ENCODE measurements around the gene MRPS23. TPM values are rescaled to one million over a fixed set of nuclear protein-coding genes. Genes with fewer than 3 reads are reported as not detected.

Gene MRPS23
- total RNA-seq, 4 donors from 2014 or later = 0.37 to 11.1 (median 6.5) TPM

DNA sequence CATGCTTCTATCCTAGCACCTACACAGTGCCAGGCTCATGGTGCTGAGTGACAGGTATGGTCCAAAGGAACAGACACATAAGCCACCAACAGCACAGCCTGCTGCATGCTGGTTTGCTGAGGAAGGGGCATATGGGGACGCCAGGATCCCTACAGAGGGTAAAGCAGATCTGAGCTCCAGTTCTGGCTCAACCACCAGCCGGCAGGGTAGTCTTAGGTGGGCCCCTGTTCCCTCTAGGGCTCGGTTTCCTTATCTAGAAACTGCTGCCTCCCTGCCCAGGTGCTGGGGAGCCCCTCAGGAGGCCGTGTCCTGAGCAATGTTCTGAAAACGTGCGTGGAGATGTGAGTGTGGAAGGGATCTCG, 24.2 kb upstream of the MRPS23 start:
- TF ChIP-seq EP300 (IDR thresholded peaks at IDR 0.05; ENCODE audit: low read depth) (no peak), POLR2AphosphoS5 (IDR thresholded peaks at IDR 0.05) (no peak), POLR2A (IDR thresholded peaks at IDR 0.05) (no peak)
- TF ChIP-seq, protein P1, sequence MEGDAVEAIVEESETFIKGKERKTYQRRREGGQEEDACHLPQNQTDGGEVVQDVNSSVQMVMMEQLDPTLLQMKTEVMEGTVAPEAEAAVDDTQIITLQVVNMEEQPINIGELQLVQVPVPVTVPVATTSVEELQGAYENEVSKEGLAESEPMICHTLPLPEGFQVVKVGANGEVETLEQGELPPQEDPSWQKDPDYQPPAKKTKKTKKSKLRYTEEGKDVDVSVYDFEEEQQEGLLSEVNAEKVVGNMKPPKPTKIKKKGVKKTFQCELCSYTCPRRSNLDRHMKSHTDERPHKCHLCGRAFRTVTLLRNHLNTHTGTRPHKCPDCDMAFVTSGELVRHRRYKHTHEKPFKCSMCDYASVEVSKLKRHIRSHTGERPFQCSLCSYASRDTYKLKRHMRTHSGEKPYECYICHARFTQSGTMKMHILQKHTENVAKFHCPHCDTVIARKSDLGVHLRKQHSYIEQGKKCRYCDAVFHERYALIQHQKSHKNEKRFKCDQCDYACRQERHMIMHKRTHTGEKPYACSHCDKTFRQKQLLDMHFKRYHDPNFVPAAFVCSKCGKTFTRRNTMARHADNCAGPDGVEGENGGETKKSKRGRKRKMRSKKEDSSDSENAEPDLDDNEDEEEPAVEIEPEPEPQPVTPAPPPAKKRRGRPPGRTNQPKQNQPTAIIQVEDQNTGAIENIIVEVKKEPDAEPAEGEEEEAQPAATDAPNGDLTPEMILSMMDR (IDR thresholded peaks at IDR 0.05) = no peak

DNA sequence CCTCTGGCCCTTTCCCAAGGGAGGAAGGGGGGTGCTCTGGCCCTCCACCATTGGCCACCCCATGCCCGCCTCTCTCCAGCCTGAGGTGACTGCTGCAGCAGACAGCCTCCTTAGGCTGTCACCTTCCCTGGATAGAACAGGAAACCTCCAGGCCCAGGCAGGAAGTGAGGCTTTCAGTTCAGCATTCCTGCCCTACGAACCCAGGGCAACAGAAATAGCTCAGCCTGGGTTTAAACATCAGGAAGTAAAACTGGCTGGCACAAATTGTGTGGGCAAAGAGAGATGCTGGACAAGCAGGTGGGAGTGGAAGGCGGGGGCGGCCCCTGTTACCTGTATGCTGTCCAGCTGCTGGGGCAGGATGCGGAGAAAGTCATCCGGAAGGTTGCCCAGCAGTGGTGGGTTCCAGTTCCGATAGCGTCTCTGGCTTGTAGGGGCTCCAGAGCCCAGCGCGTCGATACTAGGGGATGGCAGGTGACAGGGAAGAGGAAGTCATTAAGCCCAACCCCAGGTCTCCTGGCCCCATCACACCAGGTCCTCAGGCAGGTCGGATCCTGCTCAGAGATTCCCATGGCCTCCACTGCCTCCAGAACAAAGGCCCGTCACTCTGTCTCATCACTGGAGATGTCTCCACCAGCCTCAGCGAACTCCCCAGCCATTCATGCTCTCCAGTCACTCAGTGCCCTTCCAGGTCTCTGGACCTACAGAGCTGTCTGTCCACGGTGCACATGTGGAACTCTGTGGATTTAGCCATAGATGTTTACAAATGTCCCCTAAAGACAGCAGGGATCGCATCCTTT, 23.6 kb upstream of the MRPS23 start:
- in situ Hi-C loops (cut with MboI; ENCODE audit: low pct_ligation_motif_present in 1 of 4, low pct_unique_long_range_greater_than_20kb in 1 of 4, low sequenced_read_pairs in 3 of 4) (loop anchor here in 2 of 4 donors (25.0 kb wide), 2 partner anchors 214 to 239 kb away; partner anchors contain the start of gene DYNLL2 (in 1 of the 2)), intact Hi-C loops (cut with DNase I; ENCODE audit: low total_unique reads) (no loop called here)
- TF ChIP-seq, protein P1 (IDR thresholded peaks at IDR 0.05) = no peak
- TF ChIP-seq POLR2A (IDR thresholded peaks at IDR 0.05) = no peak
- TF ChIP-seq EP300 (IDR thresholded peaks at IDR 0.05; ENCODE audit: low read depth) = no peak
- no peak for TF ChIP-seq POLR2AphosphoS5 (IDR thresholded peaks at IDR 0.05)

More for the DNA sequence above, 24.2 kb upstream of the MRPS23 start:
- Histone ChIP-seq H3K4me3 (peak overlapping the region in 1 of 4 donors; percentile 22), H3K27me3 (no peaks in the 10 kb centered on the region), H3K36me3 (no peaks in the 10 kb centered on the region), H3K9me3 (no peaks in the 10 kb centered on the region), H3K4me1 (peaks cover 33 to 45% (median 44%) of the 10 kb centered on the region in 4 donors), H3K27ac (peak overlapping the region; percentile 87 to 93 (median 90))
- DNase-seq = no peak
- 67% methylated on average over 7 of the region's 7 CpGs; no CpG with 5 or more reads in 1 of the 2 donors for WGBS, 2 donors (ENCODE audit: low coverage in 1 of 2)
- in situ Hi-C loops (cut with MboI; ENCODE audit: low pct_ligation_motif_present in 1 of 4, low pct_unique_long_range_greater_than_20kb in 1 of 4, low sequenced_read_pairs in 3 of 4) = loop anchor here in 2 of 4 donors (25.0 kb wide), 2 partner anchors 213 to 238 kb away; partner anchors contain the start of gene DYNLL2 (in 1 of the 2)
- intact Hi-C loops (cut with DNase I; ENCODE audit: low total_unique reads) = no loop called here

DNA sequence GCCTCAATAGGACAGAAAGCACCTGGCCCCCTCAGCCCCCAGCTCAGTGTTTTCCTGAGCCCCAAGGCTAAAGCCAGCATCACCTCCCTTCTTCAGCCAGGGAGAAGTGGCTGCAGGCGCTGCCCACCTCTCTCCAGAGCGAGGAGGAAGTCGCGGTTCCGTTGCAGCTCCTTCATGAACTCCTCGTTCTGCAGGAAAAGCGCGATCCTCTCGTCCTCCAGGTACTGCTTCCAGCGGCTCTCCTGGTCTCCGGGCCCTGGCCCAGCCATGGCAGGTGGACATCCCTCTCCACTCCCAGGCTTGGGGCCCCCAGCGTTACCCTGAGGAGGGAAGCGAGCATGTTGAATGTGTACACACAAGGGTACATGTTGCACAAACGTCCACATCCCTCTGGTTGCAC, 22.7 kb upstream of the MRPS23 start:
- Histone ChIP-seq H3K36me3 (no peaks in the 10 kb centered on the region), H3K27ac (peak overlapping the region in 2 of 4 donors; percentile 87 to 93), H3K27me3 (no peaks in the 10 kb centered on the region), H3K4me3 (no peak overlapping the region), H3K9me3 (no peaks in the 10 kb centered on the region), H3K4me1 (peaks cover 48 to 60% (median 56%) of the 10 kb centered on the region in 4 donors)
- in situ Hi-C loops (cut with MboI; ENCODE audit: low pct_ligation_motif_present in 1 of 4, low pct_unique_long_range_greater_than_20kb in 1 of 4, low sequenced_read_pairs in 3 of 4) = loop anchor here in 2 of 4 donors (25.0 kb wide), 2 partner anchors 215 to 240 kb away; partner anchors contain the start of gene DYNLL2 (in 1 of the 2)
- WGBS, 2 donors (ENCODE audit: low coverage in 1 of 2) = 74% methylated on average over 14 of the region's 14 CpGs; no CpG with 5 or more reads in 1 of the 2 donors
- intact Hi-C loops (cut with DNase I; ENCODE audit: low total_unique reads) = no loop called here
- TF ChIP-seq POLR2AphosphoS5 (IDR thresholded peaks at IDR 0.05) (no peak), EP300 (IDR thresholded peaks at IDR 0.05; ENCODE audit: low read depth) (no peak), POLR2A (IDR thresholded peaks at IDR 0.05) (no peak)
- TF ChIP-seq, protein P1 (IDR thresholded peaks at IDR 0.05) = no peak
- DNase-seq = no peak

More for the DNA sequence above, 23.6 kb upstream of the MRPS23 start:
- Histone ChIP-seq H3K36me3 (no peaks in the 10 kb centered on the region), H3K27me3 (no peaks in the 10 kb centered on the region), H3K4me1 (peaks cover 38 to 51% (median 47%) of the 10 kb centered on the region in 4 donors), H3K27ac (peak overlapping the region; percentile 87 to 93 (median 90)), H3K9me3 (no peaks in the 10 kb centered on the region), H3K4me3 (no peak overlapping the region)
- no peak for DNase-seq
- 73 to 79% methylated on average over 6 to 16 of the region's 16 CpGs for WGBS, 2 donors (ENCODE audit: low coverage in 1 of 2)

DNA sequence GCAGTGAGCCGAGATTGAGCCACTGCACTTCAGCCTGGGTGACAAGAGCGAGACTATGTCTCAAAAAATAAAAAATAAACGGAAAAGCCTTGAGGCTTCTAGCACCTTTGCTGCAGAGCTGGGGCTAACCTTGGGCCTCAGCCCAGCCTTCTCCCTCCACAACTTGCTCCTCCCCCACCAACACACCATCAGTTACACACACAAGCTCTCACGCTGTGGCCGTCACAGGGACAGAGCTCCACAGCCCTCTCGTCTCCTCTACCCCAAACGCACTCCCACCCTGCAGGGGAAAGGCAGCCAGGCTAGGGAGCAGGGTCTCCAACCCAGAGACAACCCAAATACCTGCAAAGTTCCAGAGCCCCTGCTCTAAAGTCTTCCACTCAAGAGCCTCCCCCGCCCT, 22.0 kb upstream of the MRPS23 start:
- 77 to 91% methylated on average over 4 to 8 of the region's 8 CpGs for WGBS, 2 donors (ENCODE audit: low coverage in 1 of 2)
- TF ChIP-seq, protein P1 (IDR thresholded peaks at IDR 0.05) = no peak
- TF ChIP-seq POLR2AphosphoS5 (IDR thresholded peaks at IDR 0.05) (no peak), POLR2A (IDR thresholded peaks at IDR 0.05) (no peak), EP300 (IDR thresholded peaks at IDR 0.05; ENCODE audit: low read depth) (no peak)
- Histone ChIP-seq H3K9me3 (no peaks in the 10 kb centered on the region), H3K36me3 (no peaks in the 10 kb centered on the region), H3K27me3 (no peaks in the 10 kb centered on the region), H3K4me1 (peaks cover 49 to 63% (median 56%) of the 10 kb centered on the region in 4 donors), H3K27ac (no peak overlapping the region), H3K4me3 (no peak overlapping the region)
- intact Hi-C loops (cut with DNase I; ENCODE audit: low total_unique reads) = no loop called here
- in situ Hi-C loops (cut with MboI; ENCODE audit: low pct_ligation_motif_present in 1 of 4, low pct_unique_long_range_greater_than_20kb in 1 of 4, low sequenced_read_pairs in 3 of 4) = loop anchor here in 2 of 4 donors (25.0 kb wide), 2 partner anchors 215 to 240 kb away; partner anchors contain the start of gene DYNLL2 (in 1 of the 2)
- DNase-seq = no peak

Data from transverse colon (tissue), 4 donors.